HCT116 (cell line): Measurements from ENCODE around the gene OR10A7. TPM values are rescaled to one million over a fixed set of nuclear protein-coding genes. Genes with fewer than 3 reads are reported as not detected.

Experiments used
- ATAC-seq: fragments of 200-7000 bp; cut with Tn5 transposase; 2 replicates; pipeline ENCODE4 v1.9.1; 2020; ENCODE audit warnings: mild to moderate bottlenecking, moderate library complexity
- BruUV-seq: library from RNA; stranded (reverse); fragments of 400-500 nt; replicated peaks from 2 replicates; lab custom pipeline; 2021; lab: Mats Ljungman, UMichigan
- CTCF ChIA-PET: fragments of 300-600 bp; sonication (Branson Sonifier 250); formaldehyde crosslinking; loops from one replicate; lab custom pipeline; 2021; ENCODE audit warnings: antibody characterized with exemption; lab: Charles Lee
- POLR2A ChIA-PET: fragments of 300-600, 350-600 bp; sonication (Branson Sonifier 250); formaldehyde crosslinking; loops from one replicate; lab custom pipeline; 2021; ENCODE audit warnings: antibody characterized with exemption; lab: Charles Lee
- RAD21 ChIA-PET, 2 experiments: fragments of 300-600 bp; sonication (Branson Sonifier 250); formaldehyde crosslinking; loops; one replicate each; lab custom pipeline; 2023; ENCODE audit warnings: low total read pairs in 2 of 2; ENCODE audit not compliant: uncharacterized antibody in 2 of 2, unreplicated experiment in 2 of 2, low non-redundant PET in 1 of 2; lab: Charles Lee
- DNase-seq: peaks from one replicate; pipeline ENCODE4 v3.0.0-alpha.2; 2010; ENCODE audit warnings: low read depth, low spot score
- H2AFZ ChIP-seq: fragments of 200-600 bp; shearing (Covaris generic), sonication (generic); 2 replicates; pipeline ENCODE4 v1.6.1; 2017; ENCODE audit warnings: low read depth, mixed run types, mixed read lengths, antibody characterized with exemption, low read length; ENCODE audit not compliant: poor library complexity, severe bottlenecking
- H3K27ac ChIP-seq: 2 replicates; pipeline ENCODE4 v1.5.1; 2012; ENCODE audit warnings: low read depth, low read length
- H3K27me3 ChIP-seq: fragments of 200-600 bp; sonication (generic); 2 replicates; pipeline ENCODE4 v1.6.1; 2016; ENCODE audit warnings: mixed run types, low read length, mixed read lengths; ENCODE audit not compliant: insufficient read depth
- H3K36me3 ChIP-seq, 2 experiments: fragments of 200-500 bp in 1 of 2; fragments of 200-600 bp in 1 of 2; sonication (Bioruptor generic) in 1 of 2; sonication (generic) in 1 of 2; 2 replicates each; pipeline versions ENCODE4 v1.5.1 to v1.6.1; 2014 to 2016; ENCODE audit warnings: low read length in 2 of 2, inconsistent platforms in 1 of 2, mixed read lengths in 1 of 2, mixed run types in 1 of 2; ENCODE audit not compliant: insufficient read depth in 2 of 2, control insufficient read depth in 1 of 2
- H3K4me1 ChIP-seq, 2 experiments: fragments of 200-600 bp in 1 of 2; sonication (generic) in 1 of 2; 2 replicates each; pipeline versions ENCODE4 v1.5.1 to v1.6.1; 2012 to 2017; ENCODE audit warnings: low read length in 2 of 2, inconsistent platforms in 1 of 2, mild to moderate bottlenecking in 1 of 2, mixed read lengths in 1 of 2, mixed run types in 1 of 2, moderate library complexity in 1 of 2; ENCODE audit not compliant: insufficient read depth in 2 of 2, control insufficient read depth in 1 of 2
- H3K4me2 ChIP-seq: fragments of 200-600 bp; sonication (generic); 2 replicates; pipeline ENCODE4 v1.6.1; 2017; ENCODE audit warnings: mixed run types, low read length, mixed read lengths
- H3K4me3 ChIP-seq, 2 experiments: fragments of 200-600 bp in 1 of 2; sonication (generic) in 1 of 2; replicated peaks in 1 of 2; 2 replicates each; pipeline ENCODE4 v1.5.1; 2011 to 2016; ENCODE audit warnings: low read length in 2 of 2, control low read depth in 1 of 2, low read depth in 1 of 2, mild to moderate bottlenecking in 1 of 2, mixed read lengths in 1 of 2, mixed run types in 1 of 2
- H3K79me2 ChIP-seq: fragments of 200-600 bp; sonication (generic); 2 replicates; pipeline ENCODE4 v1.6.1; 2017; ENCODE audit warnings: mild to moderate bottlenecking, mixed run types, low read length, moderate library complexity, mixed read lengths; ENCODE audit not compliant: insufficient read depth
- H3K9ac ChIP-seq: fragments of 200-600 bp; sonication (generic); 2 replicates; pipeline ENCODE4 v1.6.1; 2016; ENCODE audit warnings: low read length, mixed read lengths
- H3K9me2 ChIP-seq: fragments of 200-600 bp; sonication (generic), shearing (Covaris generic); 2 replicates; pipeline ENCODE4 v1.6.1; 2017; ENCODE audit warnings: mixed run types, mild to moderate bottlenecking, moderate library complexity; ENCODE audit not compliant: insufficient read depth
- H3K9me3 ChIP-seq, 2 experiments: fragments of 200-500 bp in 1 of 2; fragments of 200-600 bp in 1 of 2; sonication (Bioruptor generic) in 1 of 2; sonication (generic) in 1 of 2; 2 replicates each; pipeline ENCODE4 v1.6.1; 2014 to 2017; ENCODE audit warnings: low read length in 2 of 2, mixed read lengths in 2 of 2, inconsistent platforms in 1 of 2, low read depth in 1 of 2, mild to moderate bottlenecking in 1 of 2, mixed run types in 1 of 2, moderate library complexity in 1 of 2; ENCODE audit not compliant: control insufficient read depth in 1 of 2, insufficient read depth in 1 of 2
- H4K20me1 ChIP-seq: fragments of 200-600 bp; sonication (generic), shearing (Covaris generic); 2 replicates; pipeline ENCODE4 v1.6.1; 2017; ENCODE audit warnings: mixed run types, mild to moderate bottlenecking, moderate library complexity; ENCODE audit not compliant: insufficient read depth
- CBX3 ChIP-seq: IDR thresholded peaks from 2 replicates; pipeline ENCODE4 v1.6.1; 2012; ENCODE audit warnings: low read depth
- CTCF ChIP-seq, 3 experiments: fragments of 200-600 bp in 1 of 3; sonication (generic) in 1 of 3; IDR thresholded peaks in 2 of 3; conservative IDR thresholded peaks in 1 of 3; 2 replicates each; pipeline ENCODE4 v1.5.1; 2012 to 2017; ENCODE audit warnings: low read depth in 2 of 3, low read length in 2 of 3, antibody characterized with exemption in 1 of 3, borderline replicate concordance in 1 of 3, control low read depth in 1 of 3, mild to moderate bottlenecking in 1 of 3, mixed read lengths in 1 of 3, mixed run types in 1 of 3, moderate library complexity in 1 of 3; ENCODE audit not compliant: insufficient read depth in 1 of 3
- ELF1 ChIP-seq: IDR thresholded peaks from 2 replicates; pipeline ENCODE4 v1.6.1; 2012; ENCODE audit warnings: low read depth, borderline replicate concordance
- EZH2 ChIP-seq: fragments of 200-600 bp; sonication (generic); IDR thresholded peaks from 2 replicates; pipeline ENCODE4 v1.6.1; 2017; ENCODE audit warnings: antibody characterized with exemption, mixed run types
- EZH2phosphoT487 ChIP-seq: fragments of 200-600 bp; IDR thresholded peaks from 2 replicates; pipeline ENCODE4 v1.6.1; 2018; ENCODE audit warnings: antibody characterized with exemption, borderline replicate concordance
- FOSL1 ChIP-seq: IDR thresholded peaks from 2 replicates; pipeline ENCODE4 v1.6.1; 2012; ENCODE audit warnings: low read depth
- POLR2AphosphoS5 ChIP-seq: IDR thresholded peaks from 2 replicates; pipeline ENCODE4 v1.6.1; 2011; ENCODE audit warnings: mild to moderate bottlenecking, low read depth, low read length, moderate library complexity
- SP1 ChIP-seq: IDR thresholded peaks from 2 replicates; pipeline ENCODE4 v1.6.1; 2012; ENCODE audit warnings: low read depth
- TCF7L2 ChIP-seq: IDR thresholded peaks from 2 replicates; pipeline ENCODE4 v1.7.0; 2011; ENCODE audit warnings: borderline replicate concordance, inconsistent platforms; ENCODE audit not compliant: insufficient read depth, insufficient read length; ENCODE audit errors: extremely low read depth
- ZNF274 ChIP-seq: fragments of 200-500 bp; sonication (Bioruptor generic); IDR thresholded peaks from 2 replicates; pipeline ENCODE4 v1.6.1; 2014; ENCODE audit warnings: mild to moderate bottlenecking, low read depth, low read length, inconsistent platforms
- intact Hi-C: fragments of 100-400 bp; cut with micrococcal nuclease; formaldehyde crosslinking; loops from 2 replicates; pipeline ENCODE4 v1.10.0; 2022
- total RNA-seq: library from RNA; stranded (reverse); gene quantifications from one replicate; pipeline ENCODE4 v1.2.1, GENCODE V29; 2021; ENCODE audit not compliant: unreplicated experiment

The OR10A7 gene
- total RNA-seq, 1 experiment from 2014 or later: not detected

- no peaks in the 10 kb centered on the region for H4K20me1 ChIP-seq
- H3K36me3 ChIP-seq: no peaks in the 10 kb centered on the region
- H3K4me1 ChIP-seq: no peaks in the 10 kb centered on the region
- H3K27me3 ChIP-seq: peaks cover 18% of the 10 kb centered on the region
- RAD21 ChIA-PET: no interaction called here
- H3K9me2 ChIP-seq: no peaks in the 10 kb centered on the region
- intact Hi-C loops: no loop called here
- H3K9ac ChIP-seq: no peak overlapping the region
- H3K4me2 ChIP-seq: no peak overlapping the region
- no peaks in the 10 kb centered on the region for H3K9me3 ChIP-seq
- TF ChIP-seq ELF1 (no peak), CTCF (IDR thresholded peaks at IDR 0.05 in 2 of 3, conservative IDR thresholded peaks at IDR 0.05 in 1 of 3; ENCODE audit: borderline replicate concordance in 1 of 3, insufficient read depth in 1 of 3, low read depth in 2 of 3, low read length in 2 of 3) (no peak), POLR2AphosphoS5 (no peak), CBX3 (no peak), EZH2phosphoT487 (no peak), SP1 (no peak), EZH2 (no peak), ZNF274 (no peak), FOSL1 (no peak), TCF7L2 (no peak)
- H3K79me2 ChIP-seq: no peaks in the 10 kb centered on the region
- H3K27ac ChIP-seq: no peak overlapping the region
- H2AFZ ChIP-seq: no peak overlapping the region
- POLR2A ChIA-PET: no interaction called here
- BruUV-seq: no TSS peak
- CTCF ChIA-PET: no interaction called here
- no peak overlapping the region for H3K4me3 ChIP-seq
- no peak for ATAC-seq
- no peak for DNase-seq
Measured at GRCh38 chr12:55250944-55251343, 30.1 kb downstream of the OR10A7 start.
